Occipital lobe (tissue), 2 donors: ENCODE data around the gene SSTR3. TPM values are rescaled to one million over a fixed set of nuclear protein-coding genes. Genes with fewer than 3 reads are reported as not detected.

Experiments
- DNase-seq: peaks from one replicate; lab custom pipeline; 2025; lab: John Stamatoyannopoulos, UW
- total RNA-seq: library from RNA; depleted of rRNA; stranded (reverse); fragments of >200 nt; gene quantifications from one replicate; pipeline ENCODE4 v1.2.3, GENCODE V29; 2014

Gene SSTR3
- total RNA-seq, 1 donor from 2014 or later, result not detected

GRCh38 chr22:37229012-37229804 lies 16.9 kb upstream of the SSTR3 start:
- no peak for DNase-seq

DNA sequence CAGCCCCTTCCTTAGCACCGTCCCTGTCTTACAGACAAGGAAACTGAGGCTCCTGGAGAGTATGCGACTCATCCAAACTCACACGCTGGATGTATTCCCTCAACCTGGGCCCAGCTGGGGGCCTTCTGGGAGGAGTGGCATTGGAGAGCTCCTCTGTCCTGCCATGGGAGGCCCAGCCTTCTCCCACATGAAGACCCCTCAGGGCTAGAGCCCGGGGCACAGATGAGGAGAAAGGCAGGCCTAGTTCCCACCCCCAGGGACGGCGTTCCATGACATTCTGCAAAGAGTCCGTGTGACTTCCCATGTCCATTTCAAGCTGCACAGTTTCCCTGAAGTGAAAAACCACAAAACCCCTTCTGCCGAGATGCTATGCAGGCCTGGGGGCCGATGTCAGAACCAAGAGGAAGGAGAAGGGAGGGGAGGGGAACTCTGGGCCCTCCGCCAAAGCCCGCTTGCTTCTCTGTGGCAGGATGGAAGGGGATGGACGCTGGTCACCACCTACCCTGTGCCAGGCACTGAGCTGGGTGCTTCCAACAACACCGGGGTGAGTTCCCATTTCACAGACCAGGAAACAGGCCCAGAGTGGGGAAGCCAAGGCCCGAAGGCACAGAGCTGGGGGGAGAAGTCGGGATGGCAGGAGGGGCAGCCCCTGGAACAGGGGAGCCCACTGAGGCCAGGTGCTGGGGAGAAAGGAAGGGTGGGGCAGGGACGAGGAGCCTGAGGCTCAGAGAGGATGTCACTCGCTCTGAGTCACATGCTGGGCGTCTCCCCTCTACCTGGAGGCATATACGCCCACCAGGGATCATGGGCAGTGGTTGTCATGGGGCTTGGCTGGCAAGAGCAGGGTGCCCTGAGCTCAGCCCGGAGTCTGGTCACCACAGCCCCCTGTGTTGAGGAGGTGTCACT lies 16.1 kb upstream of the SSTR3 start:
- no peak for DNase-seq

DNA sequence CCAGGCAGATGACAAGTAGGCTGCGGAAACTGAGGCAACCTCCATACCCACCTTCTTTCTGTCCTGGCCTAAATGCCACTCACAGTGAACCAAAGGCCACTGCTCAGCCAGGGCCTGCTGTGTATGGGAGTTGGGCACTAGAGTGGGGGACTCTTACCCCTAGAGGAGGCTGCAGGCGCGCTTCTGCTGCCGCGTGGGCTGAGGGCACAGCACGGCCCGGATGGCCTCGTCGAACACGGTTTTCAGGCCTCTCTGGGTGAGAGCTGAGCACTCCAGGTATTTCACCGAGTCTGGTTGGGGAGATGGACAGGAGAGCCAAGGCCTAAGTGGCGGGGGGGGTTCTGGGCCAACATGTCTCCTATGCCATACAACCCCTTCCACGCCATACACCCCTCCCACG lies 14.2 kb upstream of the SSTR3 start:
- no peak for DNase-seq

DNA sequence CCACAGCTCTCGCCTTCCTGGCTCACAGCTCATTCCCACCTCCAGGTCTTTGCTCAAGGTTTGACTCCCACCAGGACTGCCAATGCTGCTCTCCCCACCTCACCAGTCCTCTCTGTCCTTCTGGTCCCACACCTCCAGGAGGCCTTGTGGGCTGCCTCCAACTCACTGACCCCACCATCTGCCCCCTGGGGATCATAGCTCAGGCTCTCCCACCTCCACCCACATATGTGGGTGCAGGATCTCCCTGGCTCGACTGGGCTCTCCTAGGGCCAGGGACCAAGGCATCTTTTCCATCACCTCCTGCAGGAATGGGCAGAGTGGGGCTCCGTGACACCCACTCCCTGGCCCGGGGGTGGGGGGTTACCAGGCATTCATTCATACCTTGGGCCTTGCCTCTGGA lies 13.8 kb upstream of the SSTR3 start:
- no peak for DNase-seq

GRCh38 chr22:37225481-37225880 lies 13.2 kb upstream of the SSTR3 start:
- no peak for DNase-seq

DNA sequence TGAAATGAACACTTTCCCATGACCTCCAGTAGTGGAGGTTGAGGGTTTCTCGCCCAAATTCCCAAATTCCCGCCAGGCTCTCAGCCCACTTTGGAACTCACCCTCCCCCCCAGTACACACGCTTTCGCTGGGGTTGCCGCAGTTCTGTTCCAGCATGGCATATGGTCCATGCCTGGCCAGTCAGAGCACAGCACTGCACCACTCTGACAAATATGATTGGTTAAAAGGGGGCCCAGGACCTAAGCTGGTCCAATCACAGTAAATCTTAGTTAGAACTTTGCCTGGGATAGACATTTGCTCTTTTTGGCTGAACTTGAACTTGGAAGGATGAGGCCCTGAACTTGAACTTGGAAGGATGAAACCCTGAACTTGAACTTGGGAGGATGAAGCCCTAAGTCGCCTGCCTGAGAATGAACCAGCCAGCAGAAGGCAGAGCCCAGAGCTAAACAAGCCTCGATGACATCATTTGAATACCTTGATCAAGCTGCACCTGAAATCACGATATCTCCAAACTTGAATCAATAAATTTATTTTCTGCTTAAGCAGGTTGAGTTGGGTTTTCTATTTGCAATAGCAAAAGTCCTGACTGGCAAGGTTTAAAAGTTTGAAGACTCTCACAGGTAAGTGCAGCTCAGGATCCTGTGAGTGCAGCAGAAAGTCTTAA lies 12.6 kb upstream of the SSTR3 start:
- no peak for DNase-seq

- DNase-seq, result no peak
Observed at GRCh38 chr22:37223965-37224551, 11.8 kb upstream of the SSTR3 start.

DNA sequence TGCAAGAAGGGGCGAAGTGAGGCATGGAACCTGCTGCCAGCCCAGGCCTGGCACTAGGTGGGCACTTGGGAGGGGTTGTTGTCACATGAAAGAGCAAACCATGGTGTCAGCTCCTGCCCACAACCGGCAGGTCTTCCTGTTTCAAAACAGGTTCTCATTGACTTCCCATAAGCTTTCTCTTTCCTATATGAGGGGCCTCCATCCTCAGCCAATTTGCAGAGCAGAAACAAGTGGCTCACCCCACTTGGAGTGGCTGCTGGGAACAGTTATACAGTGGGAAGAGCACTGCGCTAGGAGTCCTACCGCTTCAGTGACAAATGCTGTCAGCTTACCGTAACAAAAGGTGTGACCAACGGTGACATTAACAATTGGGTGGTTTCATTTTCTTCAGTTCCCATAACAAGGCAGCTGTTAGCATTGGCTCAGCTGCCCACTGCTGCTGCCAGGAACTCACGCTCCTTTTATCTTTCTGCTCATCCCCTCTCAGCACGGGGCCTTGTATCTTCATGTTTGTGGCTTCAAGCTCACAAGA lies 10.2 kb upstream of the SSTR3 start:
- DNase-seq, result no peak

DNA sequence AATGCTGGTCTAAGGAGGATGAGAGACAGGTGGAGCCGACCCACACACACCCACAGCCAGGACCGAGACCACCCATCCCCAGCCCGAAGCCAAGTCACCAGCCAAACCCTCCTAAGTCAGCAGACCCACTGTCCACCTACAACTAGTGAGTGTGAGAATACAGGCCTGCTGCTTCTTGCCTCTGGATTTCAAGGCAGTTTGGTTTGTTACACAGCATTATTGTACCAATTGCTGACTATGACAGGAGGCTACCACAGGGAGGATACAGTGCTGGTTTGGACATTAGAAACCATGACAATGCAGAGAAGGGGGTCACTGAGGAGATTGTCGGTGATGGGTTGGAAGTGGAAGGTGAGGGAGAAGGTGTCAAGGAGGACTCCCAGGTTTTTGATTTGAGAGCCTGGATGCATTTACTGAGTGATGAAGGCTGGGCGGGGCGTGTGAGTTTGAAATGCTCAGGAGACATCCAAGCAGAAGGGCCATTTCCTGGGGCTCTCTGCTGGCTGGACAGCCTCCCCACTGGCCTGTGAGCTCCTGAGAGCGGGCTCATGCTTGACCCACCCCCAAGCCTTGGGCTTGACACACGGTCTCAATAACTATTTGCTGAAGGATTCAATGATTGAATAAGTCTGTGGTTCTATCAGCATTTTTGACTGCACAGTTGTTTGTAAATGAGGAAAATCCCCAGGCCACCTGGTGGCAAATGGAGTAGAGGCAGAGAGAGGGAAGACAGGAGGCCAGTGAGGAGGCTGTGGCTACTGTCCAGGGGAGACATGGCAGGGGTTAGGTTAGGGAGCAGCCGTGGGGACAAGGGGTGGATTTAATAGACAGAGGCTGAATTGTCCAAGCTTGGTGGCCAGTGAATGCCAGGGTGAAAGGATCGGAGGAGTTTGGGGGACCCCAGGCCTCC lies 9.4 kb upstream of the SSTR3 start:
- no peak for DNase-seq

GRCh38 chr22:37220543-37220981 lies 8.3 kb upstream of the SSTR3 start:
- DNase-seq, result no peak

DNA sequence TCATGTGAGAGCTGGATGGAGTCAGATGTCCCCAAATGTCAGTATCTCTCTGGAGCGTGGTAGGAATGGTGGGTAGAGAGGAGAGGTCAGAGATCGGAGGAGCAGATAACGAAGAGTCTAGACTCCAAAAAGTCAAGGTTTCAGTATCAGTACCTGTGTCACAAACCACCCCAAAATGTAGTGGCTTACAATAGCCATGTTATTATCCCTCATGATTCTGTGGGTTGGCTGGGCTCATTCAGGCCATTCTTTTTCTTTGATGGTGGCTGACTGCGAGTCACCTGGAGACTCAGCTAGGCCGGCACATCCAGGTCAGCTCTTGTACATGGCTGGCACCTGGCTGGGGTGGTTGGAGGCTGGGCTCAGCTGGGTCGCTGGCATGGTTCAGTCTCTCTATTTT lies 7.3 kb upstream of the SSTR3 start:
- DNase-seq, result no peak

- DNase-seq, result no peak
Observed at GRCh38 chr22:37218771-37219411, 6.6 kb upstream of the SSTR3 start.

- no peak for DNase-seq
Observed at GRCh38 chr22:37218399-37218770, 6.1 kb upstream of the SSTR3 start.

DNA sequence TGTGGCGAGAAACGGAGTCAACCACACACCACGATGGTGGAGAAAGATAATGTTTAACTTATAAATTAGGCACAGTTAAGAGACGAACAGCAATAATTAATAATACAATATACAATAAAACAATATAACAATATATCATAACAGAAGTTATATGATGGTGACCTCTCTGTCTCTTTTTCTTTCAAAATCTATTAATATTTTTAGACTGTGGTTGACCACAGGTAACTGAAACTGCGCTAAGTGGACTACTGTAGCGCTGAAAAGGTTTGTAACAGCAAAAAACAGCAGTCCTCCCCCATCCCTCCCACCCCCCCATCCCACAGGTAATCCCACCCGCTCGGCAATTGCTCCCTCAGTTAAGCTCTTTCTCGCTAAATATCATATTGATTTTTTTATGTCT lies 3.6 kb upstream of the SSTR3 start:
- DNase-seq, result no peak

GRCh38 chr22:37214731-37215030 lies 2.4 kb upstream of the SSTR3 start:
- no peak for DNase-seq

DNA sequence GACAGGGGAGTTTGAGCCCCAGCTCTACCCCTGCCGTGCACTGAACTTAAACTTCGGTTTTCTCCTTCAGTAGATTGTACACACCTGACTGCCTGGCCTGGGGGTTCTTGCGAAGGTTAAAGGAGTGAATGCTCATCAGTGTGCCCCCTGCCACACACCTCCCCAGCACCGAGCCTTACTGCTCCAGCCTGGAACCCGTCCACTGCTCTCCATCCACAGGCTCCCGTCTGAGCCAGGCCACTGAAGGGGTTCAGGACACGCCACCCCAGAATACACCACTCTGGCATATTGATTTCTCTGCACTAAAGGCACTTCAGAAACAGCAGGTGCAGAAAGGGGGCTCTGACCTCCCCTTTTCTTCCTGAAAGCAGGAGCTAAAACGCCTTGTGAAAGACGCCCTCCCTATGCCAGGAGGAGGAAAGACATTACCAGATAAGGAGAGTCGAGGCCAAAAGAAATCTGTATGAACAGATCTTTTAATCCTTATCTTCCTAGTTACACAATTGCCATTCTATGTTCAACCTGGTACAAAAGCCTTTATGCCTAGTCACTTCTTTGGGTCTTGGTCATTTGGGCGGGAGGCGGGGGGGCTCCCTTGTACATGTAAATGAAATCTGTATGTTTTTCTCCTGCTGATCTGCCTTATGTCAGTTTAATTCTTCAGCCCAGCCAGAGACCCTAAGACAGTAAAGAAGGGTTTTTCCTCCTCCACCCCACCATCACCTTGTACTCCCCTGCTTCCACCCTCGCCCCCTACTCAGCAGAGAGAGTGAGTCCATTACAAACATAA lies 1.9 kb upstream of the SSTR3 start:
- DNase-seq, result no peak

- no peak for DNase-seq
Observed at GRCh38 chr22:37213218-37213855, 1.1 kb upstream of the SSTR3 start.

- DNase-seq, result no peak
Observed at GRCh38 chr22:37211866-37212173, 457 bp downstream of the SSTR3 start.
